Fibroblast of lung (primary cell): ENCODE measurements around the gene ZNF296. TPM values are rescaled to one million over a fixed set of nuclear protein-coding genes. Genes with fewer than 3 reads are reported as not detected.
A peak's percentile ranks its signal among the peaks of the same experiment; 100 is the strongest.

Source experiments
- DNase-seq, 2 donors: peaks; one replicate each; pipeline versions ENCODE4 v3.0.0 to v3.0.0-alpha.2; 2010; ENCODE audit warnings: low read depth in 2 of 2
- H2AFZ ChIP-seq: 2 replicates; pipeline ENCODE4 v1.5.1; 2012; ENCODE audit warnings: low read length, control low read depth, inconsistent platforms
- H3K27ac ChIP-seq: 2 replicates; pipeline ENCODE4 v1.5.1; 2011; ENCODE audit warnings: low read length, control low read depth; ENCODE audit not compliant: insufficient read depth
- H3K27me3 ChIP-seq: 2 replicates; pipeline ENCODE4 v1.5.1; 2011; ENCODE audit warnings: mild to moderate bottlenecking, low read length; ENCODE audit not compliant: control insufficient read depth, insufficient read depth
- H3K36me3 ChIP-seq: 2 replicates; pipeline ENCODE4 v1.5.1; 2011; ENCODE audit warnings: low read length; ENCODE audit not compliant: control insufficient read depth, insufficient read depth
- H3K4me1 ChIP-seq: 2 replicates; pipeline ENCODE4 v1.5.1; 2011; ENCODE audit warnings: low read length; ENCODE audit not compliant: control insufficient read depth, insufficient read depth; ENCODE audit errors: extremely low read depth
- H3K4me2 ChIP-seq: 2 replicates; pipeline ENCODE4 v1.5.1; 2011; ENCODE audit warnings: low read length, control low read depth; ENCODE audit not compliant: insufficient read depth; ENCODE audit errors: extremely low read depth
- H3K4me3 ChIP-seq, 4 experiments: fragments of 200-600 bp in 1 of 4; sonication (generic) in 1 of 4; replicated peaks in 1 of 4; 2 replicates each; pipeline ENCODE4 v1.5.1; 2011 to 2016; ENCODE audit warnings: low read length in 4 of 4, low read depth in 3 of 4, mild to moderate bottlenecking in 3 of 4, control low read depth in 2 of 4, inconsistent platforms in 1 of 4, mixed read lengths in 1 of 4; ENCODE audit not compliant: insufficient read depth in 1 of 4; ENCODE audit errors: control extremely low read depth in 1 of 4
- H3K79me2 ChIP-seq: 2 replicates; pipeline ENCODE4 v1.5.1; 2012; ENCODE audit warnings: mild to moderate bottlenecking, low read length, inconsistent platforms; ENCODE audit not compliant: control insufficient read depth, insufficient read depth
- H3K9ac ChIP-seq: 2 replicates; pipeline ENCODE4 v1.5.1; 2011; ENCODE audit warnings: mild to moderate bottlenecking, low read length, control low read depth; ENCODE audit not compliant: insufficient read depth
- H3K9me3 ChIP-seq: 2 replicates; pipeline ENCODE4 v1.5.1; 2012; ENCODE audit warnings: low read depth, low read length; ENCODE audit not compliant: control insufficient read depth, insufficient read depth
- H4K20me1 ChIP-seq: 2 replicates; pipeline ENCODE4 v1.5.1; 2011; ENCODE audit warnings: low read length; ENCODE audit not compliant: control insufficient read depth, insufficient read depth; ENCODE audit errors: extremely low read depth
- CTCF ChIP-seq, 2 donors: IDR thresholded peaks in 1 of 2; conservative IDR thresholded peaks in 1 of 2; 1 replicate in 1 of 2; 2 replicates in 1 of 2; pipeline ENCODE4 v1.5.1; 2011 to 2012; ENCODE audit warnings: low read length in 2 of 2, control low read depth in 1 of 2, inconsistent platforms in 1 of 2, low read depth in 1 of 2, mild to moderate bottlenecking in 1 of 2
- EZH2 ChIP-seq: IDR thresholded peaks from 2 replicates; pipeline ENCODE4 v1.5.1; 2012; ENCODE audit warnings: low read length, control low read depth, mild to moderate bottlenecking; ENCODE audit errors: missing control alignments
- polyA plus RNA-seq, 2 donors: library from polyadenylated mRNA; depleted of rRNA in 1 of 2; stranded (reverse) in 1 of 2; unstranded in 1 of 2; fragments of >200 nt; gene quantifications; 2 replicates each; pipeline ENCODE4 v1.2.1, GENCODE V29; 2011 to 2012; ENCODE audit warnings: missing spikeins in 1 of 2
- total RNA-seq: library from RNA; depleted of rRNA; stranded (reverse); fragments of >200 nt; gene quantifications from 2 replicates; pipeline ENCODE4 v1.2.1, GENCODE V29; 2014

ZNF296 gene
- total and polyA plus RNA-seq, 2 donors (not counting 1 experiment from before 2014, with no cell fraction given) = 0.03 TPM; not detected in 1

- no peaks in the 10 kb centered on the region for H4K20me1 ChIP-seq
- H3K9me3 ChIP-seq = no peaks in the 10 kb centered on the region
- peak overlapping the region; percentile 76 for H3K9ac ChIP-seq
- H3K27me3 ChIP-seq = no peaks in the 10 kb centered on the region
- TF ChIP-seq CTCF (conservative IDR thresholded peaks at IDR 0.05 in 1 of 2, IDR thresholded peaks at IDR 0.05 in 1 of 2; ENCODE audit: low read depth in 1 of 2, low read length in 2 of 2) (no peak), EZH2 (no peak)
- peak overlapping the region; percentile 53 for H3K27ac ChIP-seq
- H3K4me1 ChIP-seq = peaks cover 6% of the 10 kb centered on the region
- no peak for DNase-seq
- peaks cover 4% of the 10 kb centered on the region for H3K36me3 ChIP-seq
- H3K4me2 ChIP-seq = peak overlapping the region; percentile 70
- peak overlapping the region; percentile 43 to 99 (median 55) for H3K4me3 ChIP-seq
- H2AFZ ChIP-seq = peak overlapping the region; percentile 87
- H3K79me2 ChIP-seq = peaks cover 34% of the 10 kb centered on the region
Observed at GRCh38 chr19:45078390-45079062, 2.2 kb upstream of the ZNF296 start.

- no peak overlapping the region for H3K9ac ChIP-seq
- H3K36me3 ChIP-seq = peaks cover 5% of the 10 kb centered on the region
- peaks cover 6% of the 10 kb centered on the region for H3K4me1 ChIP-seq
- H4K20me1 ChIP-seq = no peaks in the 10 kb centered on the region
- H3K4me3 ChIP-seq = peak overlapping the region in 2 of 4 experiments; percentile 52 to 58
- peaks cover 27% of the 10 kb centered on the region for H3K79me2 ChIP-seq
- TF ChIP-seq CTCF (conservative IDR thresholded peaks at IDR 0.05 in 1 of 2, IDR thresholded peaks at IDR 0.05 in 1 of 2; ENCODE audit: low read depth in 1 of 2, low read length in 2 of 2) = no peak
- TF ChIP-seq EZH2 = no peak
- DNase-seq = no peak
- H2AFZ ChIP-seq = no peak overlapping the region
- H3K27ac ChIP-seq = no peak overlapping the region
- no peaks in the 10 kb centered on the region for H3K27me3 ChIP-seq
- no peaks in the 10 kb centered on the region for H3K9me3 ChIP-seq
- H3K4me2 ChIP-seq = no peak overlapping the region
Observed at GRCh38 chr19:45076851-45077730, 813 bp upstream of the ZNF296 start.

- no peaks in the 10 kb centered on the region for H4K20me1 ChIP-seq
- DNase-seq = peak; percentile 26 to 53
- no peaks in the 10 kb centered on the region for H3K27me3 ChIP-seq
- H2AFZ ChIP-seq = peak overlapping the region; percentile 49
- H3K4me1 ChIP-seq = peaks cover 6% of the 10 kb centered on the region
- TF ChIP-seq EZH2 = no peak
- TF ChIP-seq CTCF (conservative IDR thresholded peaks at IDR 0.05 in 1 of 2, IDR thresholded peaks at IDR 0.05 in 1 of 2; ENCODE audit: low read depth in 1 of 2, low read length in 2 of 2) = no peak
- peak overlapping the region; percentile 31 to 52 (median 34) for H3K4me3 ChIP-seq
- H3K36me3 ChIP-seq = peaks cover 12% of the 10 kb centered on the region
- no peaks in the 10 kb centered on the region for H3K9me3 ChIP-seq
- H3K79me2 ChIP-seq = peaks cover 11% of the 10 kb centered on the region
- no peak overlapping the region for H3K27ac ChIP-seq
- peak overlapping the region; percentile 78 for H3K4me2 ChIP-seq
- peak overlapping the region; percentile 42 for H3K9ac ChIP-seq
Observed at GRCh38 chr19:45075301-45076028, 813 bp downstream of the ZNF296 start.
